Measurements from ENCODE around the gene PBX3. TPM values are rescaled to one million over a fixed set of nuclear protein-coding genes. Genes with fewer than 3 reads are reported as not detected.
A peak's percentile ranks its signal among the peaks of the same experiment; 100 is the strongest.

PBX3 gene
- total RNA-seq, 1 donor from 2014 or later = 48.6 TPM

DNA sequence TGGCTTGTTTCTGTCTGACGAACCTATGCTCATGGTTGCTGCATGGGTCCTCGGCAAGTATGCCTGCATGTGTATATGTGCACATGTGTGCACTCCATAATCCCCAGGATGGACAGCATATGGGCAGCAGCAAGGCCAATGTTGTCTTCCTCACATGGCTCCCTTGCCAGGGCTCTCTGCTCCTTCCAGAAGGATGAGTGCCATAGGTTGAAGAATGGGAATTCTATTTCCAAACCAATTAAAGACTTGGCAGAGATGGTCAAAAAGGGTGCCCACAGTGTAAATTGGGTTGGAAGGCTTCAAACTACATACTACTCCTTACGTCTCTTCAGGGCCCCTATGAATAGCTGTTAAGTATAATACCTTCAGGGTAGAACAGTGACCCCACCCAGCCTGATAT lies 212.1 kb downstream of the PBX3 start:
- TF ChIP-seq, protein P1, sequence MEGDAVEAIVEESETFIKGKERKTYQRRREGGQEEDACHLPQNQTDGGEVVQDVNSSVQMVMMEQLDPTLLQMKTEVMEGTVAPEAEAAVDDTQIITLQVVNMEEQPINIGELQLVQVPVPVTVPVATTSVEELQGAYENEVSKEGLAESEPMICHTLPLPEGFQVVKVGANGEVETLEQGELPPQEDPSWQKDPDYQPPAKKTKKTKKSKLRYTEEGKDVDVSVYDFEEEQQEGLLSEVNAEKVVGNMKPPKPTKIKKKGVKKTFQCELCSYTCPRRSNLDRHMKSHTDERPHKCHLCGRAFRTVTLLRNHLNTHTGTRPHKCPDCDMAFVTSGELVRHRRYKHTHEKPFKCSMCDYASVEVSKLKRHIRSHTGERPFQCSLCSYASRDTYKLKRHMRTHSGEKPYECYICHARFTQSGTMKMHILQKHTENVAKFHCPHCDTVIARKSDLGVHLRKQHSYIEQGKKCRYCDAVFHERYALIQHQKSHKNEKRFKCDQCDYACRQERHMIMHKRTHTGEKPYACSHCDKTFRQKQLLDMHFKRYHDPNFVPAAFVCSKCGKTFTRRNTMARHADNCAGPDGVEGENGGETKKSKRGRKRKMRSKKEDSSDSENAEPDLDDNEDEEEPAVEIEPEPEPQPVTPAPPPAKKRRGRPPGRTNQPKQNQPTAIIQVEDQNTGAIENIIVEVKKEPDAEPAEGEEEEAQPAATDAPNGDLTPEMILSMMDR (IDR thresholded peaks at IDR 0.05) = no peak
- ATAC-seq = no peak
- H3K9me3 ChIP-seq = no peaks in the 10 kb centered on the region
- no peaks in the 10 kb centered on the region for H3K27me3 ChIP-seq
- H3K36me3 ChIP-seq = peaks cover 21% of the 10 kb centered on the region
- H3K27ac ChIP-seq = no peak overlapping the region
- intact Hi-C loops (cut with DNase I) = no loop called here
- DNase-seq = no peak
- H3K4me1 ChIP-seq = no peaks in the 10 kb centered on the region
- no peak overlapping the region for H3K4me3 ChIP-seq

DNA sequence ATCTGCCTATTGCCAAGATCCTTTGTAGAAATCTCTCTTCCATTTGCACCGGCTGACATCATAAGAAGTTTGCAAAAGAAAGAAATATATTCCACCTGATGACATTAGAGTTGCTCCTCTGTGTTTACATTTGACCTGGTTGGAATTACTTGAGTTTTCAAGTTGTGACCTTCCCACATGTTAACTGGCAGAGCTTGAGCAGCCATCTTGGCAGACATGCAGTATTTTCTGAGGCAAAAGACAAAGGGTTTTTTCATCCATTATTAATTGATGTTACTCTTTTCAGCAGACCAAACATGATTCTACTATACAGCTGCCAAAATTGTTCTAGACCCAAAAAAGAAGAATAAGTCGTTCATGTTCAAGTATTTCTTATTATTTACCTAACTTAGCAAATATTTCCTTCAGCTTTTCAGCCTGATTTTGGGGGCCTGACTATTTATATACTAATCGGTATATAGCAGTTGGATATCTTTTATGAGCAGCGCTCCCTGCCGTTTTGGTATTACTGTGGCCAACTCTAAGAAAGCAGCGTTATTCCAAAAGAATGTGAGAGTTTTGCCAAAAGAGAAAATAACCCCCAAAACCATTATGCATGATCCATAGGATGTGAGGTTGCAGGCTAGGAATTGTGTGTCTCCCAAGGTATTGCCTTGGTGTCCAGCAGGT lies 212.9 kb downstream of the PBX3 start:
- Histone ChIP-seq H3K4me3 (no peak overlapping the region), H3K36me3 (peaks cover 21% of the 10 kb centered on the region), H3K27ac (no peak overlapping the region), H3K4me1 (no peaks in the 10 kb centered on the region), H3K9me3 (no peaks in the 10 kb centered on the region), H3K27me3 (no peaks in the 10 kb centered on the region)
- DNase-seq (no peak), ATAC-seq (no peak)
- intact Hi-C loops (cut with DNase I) = no loop called here
- TF ChIP-seq, protein P1 (IDR thresholded peaks at IDR 0.05) = no peak

DNA sequence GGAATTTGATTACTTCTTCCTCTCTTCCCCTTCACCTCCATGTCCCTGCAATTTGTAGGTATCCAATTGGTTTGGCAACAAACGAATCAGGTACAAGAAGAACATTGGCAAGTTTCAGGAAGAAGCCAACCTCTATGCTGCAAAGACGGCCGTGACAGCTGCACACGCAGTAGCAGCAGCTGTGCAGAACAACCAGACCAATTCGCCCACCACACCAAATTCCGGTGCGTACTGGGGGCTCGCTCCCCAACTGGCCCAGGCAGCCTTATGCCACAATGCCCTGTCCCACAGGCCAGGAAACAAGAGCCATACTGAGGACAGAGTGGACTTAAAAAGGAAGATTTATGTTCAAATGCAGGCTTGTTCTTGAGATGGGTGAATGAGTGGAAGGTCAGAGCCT lies 213.5 kb downstream of the PBX3 start:
- H3K36me3 ChIP-seq = peaks cover 24% of the 10 kb centered on the region
- ATAC-seq (no peak), DNase-seq (no peak)
- no peak overlapping the region for H3K4me3 ChIP-seq
- no peaks in the 10 kb centered on the region for H3K4me1 ChIP-seq
- no peaks in the 10 kb centered on the region for H3K9me3 ChIP-seq
- H3K27ac ChIP-seq = no peak overlapping the region
- intact Hi-C loops (cut with DNase I) = no loop called here
- no peaks in the 10 kb centered on the region for H3K27me3 ChIP-seq
- TF ChIP-seq, protein P1 (IDR thresholded peaks at IDR 0.05) = no peak

DNA sequence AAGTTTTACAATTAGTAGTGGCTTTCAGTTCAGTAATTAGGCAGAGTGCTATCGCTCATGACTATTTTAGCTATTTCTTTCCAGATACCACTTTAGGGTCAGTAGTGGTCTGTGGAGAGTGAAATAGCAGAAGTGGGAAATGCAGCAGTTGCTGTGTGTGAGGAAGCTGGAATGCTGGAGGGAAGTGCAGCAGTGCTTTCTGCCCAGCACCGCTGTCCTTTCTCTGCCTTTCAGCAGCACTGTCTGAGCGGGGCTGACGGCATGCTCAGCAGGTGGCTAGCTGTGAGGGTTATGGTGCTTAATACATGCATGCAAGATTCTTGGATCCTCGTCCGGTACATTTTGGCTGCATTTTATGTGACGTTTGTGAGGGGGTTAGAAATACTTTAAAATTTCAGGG lies 213.9 kb downstream of the PBX3 start:
- Histone ChIP-seq H3K36me3 (peaks cover 28% of the 10 kb centered on the region), H3K27ac (no peak overlapping the region), H3K9me3 (no peaks in the 10 kb centered on the region), H3K27me3 (no peaks in the 10 kb centered on the region), H3K4me3 (no peak overlapping the region), H3K4me1 (no peaks in the 10 kb centered on the region)
- ATAC-seq = peak; percentile 66
- DNase-seq = no peak
- intact Hi-C loops (cut with DNase I) = no loop called here
- TF ChIP-seq, protein P1 (IDR thresholded peaks at IDR 0.05) = no peak

DNA sequence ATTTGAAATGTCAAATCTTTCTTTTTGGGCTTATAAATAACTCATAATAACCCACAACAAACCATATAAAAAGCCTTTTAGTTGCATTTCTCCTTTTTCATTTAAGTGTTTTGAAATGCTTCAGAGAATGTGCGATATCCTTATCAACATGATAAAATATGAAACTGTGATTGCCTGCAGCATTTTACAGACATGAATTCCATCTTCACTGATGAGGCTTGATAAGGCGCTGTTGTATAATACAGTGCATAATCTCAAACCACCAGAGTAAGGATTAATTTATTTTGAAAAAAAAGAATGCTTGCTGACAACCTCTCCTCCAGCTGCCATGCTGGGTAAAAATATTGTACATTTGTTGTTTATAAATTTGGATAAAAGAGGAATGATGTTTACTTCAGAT lies 216.8 kb downstream of the PBX3 start:
- ATAC-seq (no peak), DNase-seq (no peak)
- Histone ChIP-seq H3K27me3 (no peaks in the 10 kb centered on the region), H3K4me1 (no peaks in the 10 kb centered on the region), H3K36me3 (peaks cover 45% of the 10 kb centered on the region), H3K27ac (no peak overlapping the region), H3K4me3 (no peak overlapping the region), H3K9me3 (no peaks in the 10 kb centered on the region)
- intact Hi-C loops (cut with DNase I) = no loop called here
- TF ChIP-seq, protein P1 (IDR thresholded peaks at IDR 0.05) = no peak

Data from upper lobe of right lung (tissue), 1 donor.